Measurements from ENCODE around the gene SCLT1.

Gene SCLT1

DNA sequence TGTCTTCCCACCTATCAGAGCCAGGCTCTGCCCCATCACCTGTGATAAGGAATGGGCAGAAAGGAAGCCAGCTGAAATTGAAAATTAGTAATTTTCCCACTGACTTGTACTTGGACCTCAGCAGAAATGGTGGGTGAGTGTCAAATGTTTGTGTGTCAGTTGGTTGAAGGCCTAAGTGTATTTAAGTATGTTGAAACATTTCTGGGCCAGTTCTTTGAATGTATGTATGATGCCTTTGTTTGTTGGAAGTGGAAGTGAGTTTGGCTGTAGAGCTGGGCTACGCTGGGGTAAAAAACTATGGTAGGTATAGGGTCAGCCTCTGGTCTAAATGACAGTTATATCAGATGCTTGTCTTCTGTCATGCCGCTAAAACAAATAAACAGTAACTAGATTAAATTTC is 256.1 kb downstream of the SCLT1 start:
- no peak for DNase-seq

- DNase-seq: no peak
Measured at GRCh38 chr4:128835498-128836222, 257.7 kb downstream of the SCLT1 start.

Measured in AML-193 (cell line).